Measurements from ENCODE around the gene CLMP.

DNA sequence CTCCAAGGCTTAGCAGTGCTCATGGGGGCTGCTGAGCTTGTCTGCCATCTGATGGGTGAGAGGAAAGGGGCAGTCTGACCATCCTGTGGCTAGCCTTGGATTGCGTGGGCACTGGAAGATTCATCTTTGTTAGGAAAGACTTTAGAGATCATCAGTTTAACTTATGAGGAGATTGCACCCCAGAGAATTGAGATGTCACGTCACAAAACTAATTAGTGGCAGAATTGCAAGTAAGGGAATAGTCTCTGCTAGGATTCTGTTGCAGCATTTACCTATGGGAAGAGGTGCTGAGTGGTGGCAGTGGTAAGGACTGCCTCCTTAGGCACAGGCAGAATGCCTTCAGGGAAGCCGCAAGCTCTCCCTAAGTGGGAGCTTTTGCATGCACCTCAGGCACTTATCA is 90.4 kb downstream of the CLMP start:
- TF ChIP-seq GABPA (IDR thresholded peaks at IDR 0.05; ENCODE audit: low read depth), result no peak
- TF ChIP-seq, protein P1, sequence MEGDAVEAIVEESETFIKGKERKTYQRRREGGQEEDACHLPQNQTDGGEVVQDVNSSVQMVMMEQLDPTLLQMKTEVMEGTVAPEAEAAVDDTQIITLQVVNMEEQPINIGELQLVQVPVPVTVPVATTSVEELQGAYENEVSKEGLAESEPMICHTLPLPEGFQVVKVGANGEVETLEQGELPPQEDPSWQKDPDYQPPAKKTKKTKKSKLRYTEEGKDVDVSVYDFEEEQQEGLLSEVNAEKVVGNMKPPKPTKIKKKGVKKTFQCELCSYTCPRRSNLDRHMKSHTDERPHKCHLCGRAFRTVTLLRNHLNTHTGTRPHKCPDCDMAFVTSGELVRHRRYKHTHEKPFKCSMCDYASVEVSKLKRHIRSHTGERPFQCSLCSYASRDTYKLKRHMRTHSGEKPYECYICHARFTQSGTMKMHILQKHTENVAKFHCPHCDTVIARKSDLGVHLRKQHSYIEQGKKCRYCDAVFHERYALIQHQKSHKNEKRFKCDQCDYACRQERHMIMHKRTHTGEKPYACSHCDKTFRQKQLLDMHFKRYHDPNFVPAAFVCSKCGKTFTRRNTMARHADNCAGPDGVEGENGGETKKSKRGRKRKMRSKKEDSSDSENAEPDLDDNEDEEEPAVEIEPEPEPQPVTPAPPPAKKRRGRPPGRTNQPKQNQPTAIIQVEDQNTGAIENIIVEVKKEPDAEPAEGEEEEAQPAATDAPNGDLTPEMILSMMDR (IDR thresholded peaks at IDR 0.05; ENCODE audit: insufficient read depth, low read length), result no peak
- TF ChIP-seq, protein P2, sequence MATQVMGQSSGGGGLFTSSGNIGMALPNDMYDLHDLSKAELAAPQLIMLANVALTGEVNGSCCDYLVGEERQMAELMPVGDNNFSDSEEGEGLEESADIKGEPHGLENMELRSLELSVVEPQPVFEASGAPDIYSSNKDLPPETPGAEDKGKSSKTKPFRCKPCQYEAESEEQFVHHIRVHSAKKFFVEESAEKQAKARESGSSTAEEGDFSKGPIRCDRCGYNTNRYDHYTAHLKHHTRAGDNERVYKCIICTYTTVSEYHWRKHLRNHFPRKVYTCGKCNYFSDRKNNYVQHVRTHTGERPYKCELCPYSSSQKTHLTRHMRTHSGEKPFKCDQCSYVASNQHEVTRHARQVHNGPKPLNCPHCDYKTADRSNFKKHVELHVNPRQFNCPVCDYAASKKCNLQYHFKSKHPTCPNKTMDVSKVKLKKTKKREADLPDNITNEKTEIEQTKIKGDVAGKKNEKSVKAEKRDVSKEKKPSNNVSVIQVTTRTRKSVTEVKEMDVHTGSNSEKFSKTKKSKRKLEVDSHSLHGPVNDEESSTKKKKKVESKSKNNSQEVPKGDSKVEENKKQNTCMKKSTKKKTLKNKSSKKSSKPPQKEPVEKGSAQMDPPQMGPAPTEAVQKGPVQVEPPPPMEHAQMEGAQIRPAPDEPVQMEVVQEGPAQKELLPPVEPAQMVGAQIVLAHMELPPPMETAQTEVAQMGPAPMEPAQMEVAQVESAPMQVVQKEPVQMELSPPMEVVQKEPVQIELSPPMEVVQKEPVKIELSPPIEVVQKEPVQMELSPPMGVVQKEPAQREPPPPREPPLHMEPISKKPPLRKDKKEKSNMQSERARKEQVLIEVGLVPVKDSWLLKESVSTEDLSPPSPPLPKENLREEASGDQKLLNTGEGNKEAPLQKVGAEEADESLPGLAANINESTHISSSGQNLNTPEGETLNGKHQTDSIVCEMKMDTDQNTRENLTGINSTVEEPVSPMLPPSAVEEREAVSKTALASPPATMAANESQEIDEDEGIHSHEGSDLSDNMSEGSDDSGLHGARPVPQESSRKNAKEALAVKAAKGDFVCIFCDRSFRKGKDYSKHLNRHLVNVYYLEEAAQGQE (IDR thresholded peaks at IDR 0.05; ENCODE audit: insufficient replicate concordance, low read depth), result no peak
- TF ChIP-seq POLR2AphosphoS5 (IDR thresholded peaks at IDR 0.05; ENCODE audit: low read depth), result no peak
- TF ChIP-seq SPI1 (IDR thresholded peaks at IDR 0.05; ENCODE audit: borderline replicate concordance, low read depth), result no peak
